Neuronal stem cell (in vitro differentiated cells): ENCODE data around the gene CNTNAP1.

Source experiments
- DNase-seq: peaks from one replicate; pipeline ENCODE4 v3.0.0-alpha.2; 2013; ENCODE audit warnings: low spot score
- H2AFZ ChIP-seq: one replicate; pipeline ENCODE4 v1.6.1; 2013; ENCODE audit warnings: mild to moderate bottlenecking, low read length, inconsistent platforms
- H2AK5ac ChIP-seq: 2 replicates; pipeline ENCODE4 v1.6.1; 2013; ENCODE audit warnings: low read depth, mild to moderate bottlenecking, inconsistent platforms, low read length, moderate library complexity, mixed read lengths
- H2BK120ac ChIP-seq: 2 replicates; pipeline ENCODE4 v1.6.1; 2013; ENCODE audit warnings: low read depth, mild to moderate bottlenecking, inconsistent platforms, low read length, moderate library complexity, mixed read lengths
- H2BK12ac ChIP-seq: one replicate; pipeline ENCODE4 v1.6.1; 2013; ENCODE audit warnings: low read length, inconsistent platforms
- H2BK15ac ChIP-seq: 2 replicates; pipeline ENCODE4 v1.6.1; 2013; ENCODE audit warnings: mild to moderate bottlenecking, low read length, inconsistent platforms, mixed read lengths
- H2BK5ac ChIP-seq: one replicate; pipeline ENCODE4 v1.6.1; 2013; ENCODE audit warnings: inconsistent platforms, mild to moderate bottlenecking, low read length, moderate library complexity
- H3K14ac ChIP-seq: one replicate; pipeline ENCODE4 v1.6.1; 2013; ENCODE audit warnings: low read length, inconsistent platforms
- H3K18ac ChIP-seq: 2 replicates; pipeline ENCODE4 v1.6.1; 2013; ENCODE audit warnings: low read length, inconsistent platforms
- H3K23ac ChIP-seq: 2 replicates; pipeline ENCODE4 v1.6.1; 2013; ENCODE audit warnings: low read depth, mild to moderate bottlenecking, mixed read lengths, low read length, inconsistent platforms; ENCODE audit not compliant: poor library complexity
- H3K27ac ChIP-seq: replicated peaks from 3 replicates; pipeline ENCODE4 v1.5.1; 2013; ENCODE audit warnings: low read length, inconsistent platforms
- H3K27me3 ChIP-seq, 3 experiments: 2 replicates each; pipeline ENCODE4 v1.6.1; 2013; ENCODE audit warnings: low read length in 3 of 3, mild to moderate bottlenecking in 2 of 3, inconsistent platforms in 1 of 3, low read depth in 1 of 3, mixed read lengths in 1 of 3, moderate library complexity in 1 of 3; ENCODE audit not compliant: control insufficient read depth in 3 of 3, insufficient read depth in 3 of 3
- H3K36me3 ChIP-seq, 2 donors: replicated peaks in 1 of 2; 2 replicates each; pipeline ENCODE4 v1.6.1; 2013; ENCODE audit warnings: low read length in 2 of 2; ENCODE audit not compliant: control insufficient read depth in 2 of 2, insufficient read depth in 2 of 2
- H3K4ac ChIP-seq: 2 replicates; pipeline ENCODE4 v1.6.1; 2013; ENCODE audit warnings: inconsistent platforms, mild to moderate bottlenecking, low read length, moderate library complexity
- H3K4me1 ChIP-seq, 2 donors: 1 replicate in 1 of 2; 2 replicates in 1 of 2; pipeline ENCODE4 v1.6.1; 2013; ENCODE audit warnings: low read length in 2 of 2, low read depth in 1 of 2; ENCODE audit not compliant: control insufficient read depth in 2 of 2, insufficient read depth in 1 of 2
- H3K4me2 ChIP-seq: one replicate; pipeline ENCODE4 v1.6.1; 2013; ENCODE audit warnings: mild to moderate bottlenecking, low read length, inconsistent platforms; ENCODE audit not compliant: insufficient read depth, poor library complexity, severe bottlenecking
- H3K4me3 ChIP-seq, 2 donors: 2 replicates each; pipeline ENCODE4 v1.5.1; 2013; ENCODE audit warnings: low read length in 2 of 2, mild to moderate bottlenecking in 2 of 2, inconsistent platforms in 1 of 2, moderate library complexity in 1 of 2
- H3K79me1 ChIP-seq: one replicate; pipeline ENCODE4 v1.6.1; 2013; ENCODE audit warnings: low read depth, mild to moderate bottlenecking, inconsistent platforms, low read length, moderate library complexity
- H3K9ac ChIP-seq: one replicate; pipeline ENCODE4 v1.6.1; 2013; ENCODE audit warnings: mild to moderate bottlenecking, low read depth, low read length, inconsistent platforms; ENCODE audit not compliant: poor library complexity
- H3K9me3 ChIP-seq, 2 donors: replicated peaks in 1 of 2; 2 replicates each; pipeline versions ENCODE3 to v1.6.1; 2013; ENCODE audit warnings: low read length in 2 of 2, mild to moderate bottlenecking in 2 of 2, inconsistent platforms in 1 of 2, low read depth in 1 of 2, mixed read lengths in 1 of 2, moderate library complexity in 1 of 2; ENCODE audit not compliant: control insufficient read depth in 2 of 2, insufficient read depth in 1 of 2
- H4K8ac ChIP-seq: one replicate; pipeline ENCODE4 v1.6.1; 2013; ENCODE audit warnings: low read depth, mild to moderate bottlenecking, inconsistent platforms, low read length, moderate library complexity
- H4K91ac ChIP-seq: one replicate; pipeline ENCODE4 v1.6.1; 2013; ENCODE audit warnings: low read length, low read depth, mild to moderate bottlenecking, inconsistent platforms; ENCODE audit not compliant: poor library complexity
- WGBS, 2 donors: extraction: QIAGEN DNeasy Blood & Tissue Kit; methylation state at CpG; one replicate each; pipeline ENCODE4 v1.1.7; 2013; ENCODE audit warnings: missing lambda C conversion rate in 2 of 2, mixed read lengths in 1 of 2; ENCODE audit not compliant: insufficient read length in 2 of 2, insufficient replicate concordance in 1 of 2; ENCODE audit errors: extremely low coverage in 2 of 2; 5-methylcytosine and 5-hydroxymethylcytosine counted together
- small RNA-seq: library from polyadenylated mRNA; stranded (forward); fragments of <200 nt; extraction: miRNeasy Mini kit (QIAGEN cat#:217004); gene quantifications from one replicate; pipeline ENCODE3, GENCODE V24; 2013; ENCODE audit not compliant: insufficient read depth

Gene CNTNAP1

DNA sequence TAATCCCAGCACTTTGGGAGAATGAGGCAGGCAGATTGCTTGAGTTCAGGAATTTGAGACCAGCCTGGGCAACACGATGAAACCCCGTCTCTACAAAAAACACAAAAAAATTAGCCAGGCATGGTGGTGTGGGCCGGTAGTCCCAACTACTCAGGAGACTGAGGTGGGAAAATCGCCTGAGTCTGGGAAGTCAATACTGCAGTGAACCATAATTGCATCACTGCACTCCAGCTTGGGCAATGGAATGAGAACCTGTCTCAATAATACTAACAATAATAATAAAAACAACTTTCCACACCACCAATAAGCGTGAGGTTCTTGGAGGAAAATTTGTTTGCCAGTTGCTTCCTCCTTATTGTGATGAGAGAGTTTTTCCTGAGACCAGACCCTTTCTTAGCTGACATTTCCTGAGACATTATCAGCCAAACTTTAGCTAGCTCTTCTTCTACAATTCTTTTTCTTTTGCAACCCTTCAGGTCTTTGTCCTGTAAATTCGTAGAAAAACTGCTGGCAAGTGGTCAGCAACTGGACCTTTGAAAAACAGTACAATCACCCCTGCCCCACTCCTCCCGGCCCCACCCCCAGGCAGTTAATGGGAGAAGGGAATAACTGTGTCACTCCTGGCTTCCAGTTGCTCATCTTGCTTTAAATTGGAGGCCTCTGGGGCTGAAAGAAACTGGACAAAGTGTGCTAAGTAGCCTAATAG, 66.0 kb downstream of the CNTNAP1 start:
- no peaks in the 10 kb centered on the region for H3K36me3 ChIP-seq
- peak overlapping the region; percentile 83 for H2AFZ ChIP-seq
- no peak overlapping the region for H3K4me3 ChIP-seq
- peaks cover 2 to 3% of the 10 kb centered on the region in 2 donors for H3K9me3 ChIP-seq
- no peak overlapping the region for H2BK120ac ChIP-seq
- peaks cover 2% of the 10 kb centered on the region for H3K79me1 ChIP-seq
- no peak overlapping the region for H3K9ac ChIP-seq
- no CpG with 5 or more reads among the region's 7 CpGs for WGBS, 2 donors
- H3K27ac ChIP-seq: no peak overlapping the region
- H3K18ac ChIP-seq: no peak overlapping the region
- no peak for DNase-seq
- H2BK12ac ChIP-seq: no peak overlapping the region
- H3K4me1 ChIP-seq: peaks cover 6 to 12% of the 10 kb centered on the region in 2 donors
- no peak overlapping the region for H2BK5ac ChIP-seq
- no peak overlapping the region for H3K23ac ChIP-seq
- peaks cover 0 to 3% (median 0%) of the 10 kb centered on the region in 3 experiments for H3K27me3 ChIP-seq
- H3K14ac ChIP-seq: no peak overlapping the region
- no peak overlapping the region for H3K4me2 ChIP-seq
- no peak overlapping the region for H4K91ac ChIP-seq
- H3K4ac ChIP-seq: no peak overlapping the region
- H2BK15ac ChIP-seq: no peak overlapping the region
- no peak overlapping the region for H2AK5ac ChIP-seq
- no peak overlapping the region for H4K8ac ChIP-seq

DNA sequence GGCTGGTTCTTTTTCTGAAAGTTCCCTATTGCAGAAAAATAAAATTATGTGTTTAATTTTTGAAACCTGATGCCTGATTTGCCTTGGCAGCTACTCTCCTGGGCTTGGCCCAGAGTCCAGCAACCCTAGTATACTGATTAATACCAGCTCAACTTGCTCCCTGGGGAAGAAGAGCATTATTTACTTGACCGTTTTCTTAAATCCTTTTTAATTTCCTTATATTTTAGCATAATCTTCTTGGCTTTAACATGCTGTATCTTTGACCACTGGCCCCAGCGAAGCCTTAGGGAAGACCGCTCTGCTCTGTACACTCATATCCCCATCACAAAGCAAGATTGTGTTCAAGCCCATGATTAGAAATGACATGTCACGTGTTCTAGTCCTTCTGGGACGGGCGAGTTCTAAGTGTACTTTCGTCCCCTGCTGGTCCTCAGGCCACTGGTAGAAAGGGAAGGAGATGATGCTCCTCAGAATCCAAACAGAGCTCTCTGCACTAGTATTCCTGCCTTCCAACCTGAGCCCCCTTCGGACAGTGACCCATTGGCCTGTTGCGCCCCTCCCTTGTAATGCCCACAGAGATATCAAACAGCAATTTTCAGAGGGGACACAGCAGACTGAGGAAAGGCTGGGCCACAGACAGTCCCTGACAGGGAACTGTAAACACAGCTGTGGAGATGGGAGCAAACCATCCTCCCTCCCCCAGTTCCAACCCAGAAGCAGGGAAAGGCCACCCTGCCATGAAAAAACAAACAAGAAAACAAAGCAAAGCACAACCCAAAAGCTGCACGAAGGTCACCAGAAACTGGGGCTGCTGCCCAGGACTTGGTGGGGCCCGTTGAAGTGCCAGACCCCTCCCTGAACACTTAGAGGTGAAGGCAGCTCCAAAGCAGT, 66.8 kb downstream of the CNTNAP1 start:
- no peak overlapping the region for H4K91ac ChIP-seq
- no peak overlapping the region for H3K27ac ChIP-seq
- H3K36me3 ChIP-seq: no peaks in the 10 kb centered on the region
- peak overlapping the region; percentile 83 for H2AFZ ChIP-seq
- H3K4me1 ChIP-seq: peaks cover 3 to 12% of the 10 kb centered on the region in 2 donors
- H3K9ac ChIP-seq: no peak overlapping the region
- H2BK5ac ChIP-seq: no peak overlapping the region
- H2BK120ac ChIP-seq: no peak overlapping the region
- peaks cover 2 to 3% of the 10 kb centered on the region in 2 donors for H3K9me3 ChIP-seq
- H3K27me3 ChIP-seq: peaks cover 0 to 3% (median 0%) of the 10 kb centered on the region in 3 experiments
- no peak overlapping the region for H4K8ac ChIP-seq
- H3K23ac ChIP-seq: no peak overlapping the region
- no peak overlapping the region for H3K4me2 ChIP-seq
- WGBS, 2 donors: no CpG with 5 or more reads among the region's 11 CpGs
- no peak overlapping the region for H3K4me3 ChIP-seq
- H3K14ac ChIP-seq: peak overlapping the region; percentile 1
- no peak overlapping the region for H3K18ac ChIP-seq
- DNase-seq: no peak
- no peak overlapping the region for H2BK15ac ChIP-seq
- no peaks in the 10 kb centered on the region for H3K79me1 ChIP-seq
- H3K4ac ChIP-seq: no peak overlapping the region
- H2BK12ac ChIP-seq: peak overlapping the region; percentile 76
- no peak overlapping the region for H2AK5ac ChIP-seq

Small RNAs within 50 kb of the gene (small RNA-seq; reads per million reads assigned to genes)
- gene MIR6780A: 2.8 reads per million
